PC-9 (cell line): ENCODE data around the gene NEK4. TPM values are rescaled to one million over a fixed set of nuclear protein-coding genes. Genes with fewer than 3 reads are reported as not detected.
"Not testable (repeated sequence)": the region's sequence is repeated elsewhere in the genome, so short reads cannot be mapped to it uniquely, and the experiment has no call there.

Experiments used
- BruUV-seq: library from RNA; stranded (reverse); fragments of 400-500 nt; replicated peaks from 2 replicates; lab custom pipeline; 2021; lab: Mats Ljungman, UMichigan
- CTCF ChIA-PET: fragments of 300-600 bp; sonication (Branson Sonifier 250); formaldehyde crosslinking; loops from one replicate; lab custom pipeline; 2022; ENCODE audit warnings: antibody characterized with exemption; lab: Charles Lee
- POLR2A ChIA-PET: fragments of 300-600 bp; sonication (Branson Sonifier 250); formaldehyde crosslinking; loops from one replicate; lab custom pipeline; 2022; ENCODE audit warnings: antibody characterized with exemption; ENCODE audit not compliant: unreplicated experiment; lab: Charles Lee
- DNase-seq, 2 experiments: peaks; one replicate each; pipeline versions ENCODE4 v3.0.0 to v3.0.0-alpha.2; 2015 to 2022; ENCODE audit warnings: mixed read lengths in 1 of 2
- H2AFZ ChIP-seq: fragments of 200-600 bp; sonication (generic); 2 replicates; pipeline ENCODE4 v1.8.1; 2017; ENCODE audit warnings: antibody characterized with exemption
- H3F3A ChIP-seq: fragments of 200-600 bp; sonication (generic); 2 replicates; pipeline ENCODE4 v1.8.1; 2017; ENCODE audit warnings: antibody characterized with exemption, mild to moderate bottlenecking, low read depth; ENCODE audit not compliant: insufficient read depth
- H3K27ac ChIP-seq: fragments of 200-600 bp; sonication (generic); 2 replicates; pipeline ENCODE4 v1.6.1; 2016; ENCODE audit warnings: mixed run types
- H3K27me3 ChIP-seq: fragments of 200-600 bp; sonication (generic); 2 replicates; pipeline ENCODE4 v1.6.1; 2016; ENCODE audit warnings: low read depth, mixed run types; ENCODE audit not compliant: insufficient read depth
- H3K36me3 ChIP-seq: fragments of 200-600 bp; sonication (generic); 2 replicates; pipeline ENCODE4 v1.6.1; 2016; ENCODE audit warnings: low read depth, mixed run types
- H3K4me1 ChIP-seq: fragments of 200-600 bp; sonication (generic); replicated peaks from 2 replicates; pipeline ENCODE4 v1.6.1; 2016; ENCODE audit warnings: mixed run types; ENCODE audit not compliant: insufficient read depth
- H3K4me2 ChIP-seq: fragments of 200-600 bp; sonication (generic); 2 replicates; pipeline ENCODE4 v1.6.1; 2017; ENCODE audit warnings: mixed run types
- H3K4me3 ChIP-seq: fragments of 200-600 bp; sonication (generic); 2 replicates; pipeline ENCODE4 v1.6.1; 2016; ENCODE audit warnings: mixed run types
- H3K79me2 ChIP-seq: fragments of 200-600 bp; sonication (generic); 2 replicates; pipeline ENCODE4 v1.6.1; 2017; ENCODE audit warnings: low read depth, mixed run types
- H3K9me2 ChIP-seq: fragments of 200-600 bp; sonication (generic); 2 replicates; pipeline ENCODE4 v1.8.1; 2017; ENCODE audit warnings: mild to moderate bottlenecking; ENCODE audit not compliant: insufficient read depth
- H3K9me3 ChIP-seq: fragments of 200-600 bp; sonication (generic); 2 replicates; pipeline ENCODE4 v1.8.1; 2016; ENCODE audit warnings: low read depth; ENCODE audit not compliant: insufficient read depth
- H4K20me1 ChIP-seq: fragments of 200-600 bp; sonication (generic); 2 replicates; pipeline ENCODE4 v1.8.1; 2017; ENCODE audit not compliant: insufficient read depth
- CTCF ChIP-seq: fragments of 200-600 bp; sonication (generic); conservative IDR thresholded peaks from 2 replicates; pipeline ENCODE4 v1.6.1; 2017; ENCODE audit warnings: mixed run types, antibody characterized with exemption, mild to moderate bottlenecking, moderate library complexity
- EZH2 ChIP-seq: fragments of 200-600 bp; sonication (generic); IDR thresholded peaks from 2 replicates; pipeline ENCODE4 v1.8.0; 2017; ENCODE audit warnings: antibody characterized with exemption, low read depth
- intact Hi-C: fragments of 100-400 bp; cut with micrococcal nuclease; formaldehyde crosslinking; loops from one replicate; pipeline ENCODE4 v1.10.0; 2022; ENCODE audit not compliant: unreplicated experiment
- total RNA-seq: library from RNA; stranded (reverse); gene quantifications from 2 replicates; pipeline ENCODE4 v1.2.3, GENCODE V29; 2021

NEK4 gene
- total RNA-seq, 1 experiment from 2014 or later, result 36.5 TPM

- H3K9me2 ChIP-seq, result no peaks in the 10 kb centered on the region
- ChIA-PET POLR2A (no interaction called here), CTCF (no interaction called here)
- no peaks in the 10 kb centered on the region for H3K36me3 ChIP-seq
- BruUV-seq, result no TSS peak
- H3K9me3 ChIP-seq, result no peaks in the 10 kb centered on the region
- H3F3A ChIP-seq, result no peaks in the 10 kb centered on the region
- no peaks in the 10 kb centered on the region; the same call in 1 of the 2 replicates for H3K4me1 ChIP-seq
- intact Hi-C loops, result no loop called here
- H3K79me2 ChIP-seq, result no peaks in the 10 kb centered on the region
- H3K27me3 ChIP-seq, result peaks cover 21% of the 10 kb centered on the region
- no peak for TF ChIP-seq EZH2
- no peak for TF ChIP-seq CTCF
- DNase-seq, result no peak
- no peak overlapping the region for H3K4me2 ChIP-seq
- no peak overlapping the region for H2AFZ ChIP-seq
- H4K20me1 ChIP-seq, result no peaks in the 10 kb centered on the region
- H3K27ac ChIP-seq, result no peak overlapping the region
- no peak overlapping the region for H3K4me3 ChIP-seq
Measured at GRCh38 chr3:52777959-52778805, 7.4 kb upstream of the NEK4 start.

- ChIA-PET CTCF (no interaction called here), POLR2A (no interaction called here)
- Histone ChIP-seq H3K27ac (no peak within 1 kb of the TSS), H3K4me3 (no peak within 1 kb of the TSS), H3K4me2 (no peak within 1 kb of the TSS), H3K9me3 (no peaks in the 10 kb centered on the region), H3F3A (no peaks in the 10 kb centered on the region), H2AFZ (no peak within 1 kb of the TSS), H4K20me1 (no peaks in the 10 kb centered on the region), H3K36me3 (no peaks in the 10 kb centered on the region), H3K9me2 (no peaks in the 10 kb centered on the region), H3K4me1 (no peaks in the 10 kb centered on the region; the same call in 1 of the 2 replicates), H3K27me3 (peaks cover 14% of the 10 kb centered on the region), H3K79me2 (no peaks in the 10 kb centered on the region)
- intact Hi-C loops, result no loop called here
- no peak for TF ChIP-seq CTCF
- TF ChIP-seq EZH2, result no peak
- no peak for DNase-seq
- no TSS peak for BruUV-seq
Measured at GRCh38 chr3:52777127-52777958, 6.6 kb upstream of the NEK4 start, which contains the start of gene ITIH1. Gene ITIH1 (plus strand): TSS chr3:52777599. CDS start chr3:52777616, 17 bp downstream.

GRCh38 chr3:52776486-52776885 lies 5.7 kb upstream of the NEK4 start:
- BruUV-seq, H3F3A ChIP-seq, H3K9me2 ChIP-seq, H3K79me2 ChIP-seq, H3K4me2 ChIP-seq, intact Hi-C loops, H4K20me1 ChIP-seq, POLR2A ChIA-PET, H3K9me3 ChIP-seq, H3K36me3 ChIP-seq, H2AFZ ChIP-seq, H3K27me3 ChIP-seq, H3K4me3 ChIP-seq, H3K4me1 ChIP-seq, H3K27ac ChIP-seq: not testable (repeated sequence)
- CTCF ChIA-PET, result interaction anchor here (0.7 kb wide), 1 partner anchor 131 kb away, joined by 16 read pairs; no protein-coding TSS in a partner anchor
- peak in 1 of 2 experiments; percentile 18 for DNase-seq
